ENCODE data around the gene QKI. TPM values are rescaled to one million over a fixed set of nuclear protein-coding genes. Genes with fewer than 3 reads are reported as not detected.

QKI gene
- total RNA-seq, 1 donor from 2014 or later, result 247 TPM

GRCh38 chr6:163418311-163419029 is 4.0 kb downstream of the QKI start:
- H3K27me3 ChIP-seq (ENCODE audit: low read depth), result no peaks in the 10 kb centered on the region
- TF ChIP-seq CTCF (IDR thresholded peaks at IDR 0.05), result no peak
- peaks cover 58% of the 10 kb centered on the region for H3K4me1 ChIP-seq
- no peaks in the 10 kb centered on the region for H3K9me3 ChIP-seq
- no peak for DNase-seq
- no peak for ATAC-seq
- H3K36me3 ChIP-seq, result no peaks in the 10 kb centered on the region
- H3K27ac ChIP-seq, result peak overlapping the region; percentile 98
- peak overlapping the region; percentile 70 for H3K4me3 ChIP-seq
- intact Hi-C loops (cut with DNase I), result no loop called here

GRCh38 chr6:163419413-163420288 is 5.1 kb downstream of the QKI start:
- H3K27ac ChIP-seq, result peak overlapping the region; percentile 98
- DNase-seq, result no peak
- peaks cover 67% of the 10 kb centered on the region for H3K4me1 ChIP-seq
- TF ChIP-seq CTCF (IDR thresholded peaks at IDR 0.05), result no peak
- no peaks in the 10 kb centered on the region for H3K27me3 ChIP-seq (ENCODE audit: low read depth)
- H3K36me3 ChIP-seq, result no peaks in the 10 kb centered on the region
- H3K4me3 ChIP-seq, result peak overlapping the region; percentile 70
- intact Hi-C loops (cut with DNase I), result loop anchor here (10.0 kb wide), 1 partner anchor 535 kb away; no protein-coding TSS in a partner anchor
- ATAC-seq, result no peak
- no peaks in the 10 kb centered on the region for H3K9me3 ChIP-seq

- no peak for TF ChIP-seq CTCF (IDR thresholded peaks at IDR 0.05)
- Histone ChIP-seq H3K4me3 (peak overlapping the region; percentile 70), H3K27ac (peak overlapping the region; percentile 32), H3K27me3 (ENCODE audit: low read depth) (no peaks in the 10 kb centered on the region), H3K9me3 (no peaks in the 10 kb centered on the region), H3K36me3 (no peaks in the 10 kb centered on the region), H3K4me1 (peaks cover 70% of the 10 kb centered on the region)
- ATAC-seq (no peak), DNase-seq (no peak)
- intact Hi-C loops (cut with DNase I), result loop anchor here (10.0 kb wide), 1 partner anchor 535 kb away; no protein-coding TSS in a partner anchor
These were observed 5.7 kb downstream of the QKI start for GRCh38 chr6:163420289-163420614.

- Histone ChIP-seq H3K4me3 (no peak overlapping the region), H3K36me3 (no peaks in the 10 kb centered on the region), H3K27ac (no peak overlapping the region), H3K4me1 (peaks cover 92% of the 10 kb centered on the region), H3K27me3 (ENCODE audit: low read depth) (no peaks in the 10 kb centered on the region), H3K9me3 (no peaks in the 10 kb centered on the region)
- intact Hi-C loops (cut with DNase I), result loop anchor here (10.0 kb wide), 1 partner anchor 532 kb away; no protein-coding TSS in a partner anchor
- no peak for TF ChIP-seq CTCF (IDR thresholded peaks at IDR 0.05)
- ATAC-seq (no peak), DNase-seq (no peak)
These were observed 8.0 kb downstream of the QKI start for GRCh38 chr6:163422550-163422949.

GRCh38 chr6:163423696-163424095 is 9.2 kb downstream of the QKI start:
- H3K36me3 ChIP-seq, result no peaks in the 10 kb centered on the region
- H3K4me3 ChIP-seq, result no peak overlapping the region
- no peak for DNase-seq
- TF ChIP-seq CTCF (IDR thresholded peaks at IDR 0.05), result no peak
- peak overlapping the region; percentile 14 for H3K27ac ChIP-seq
- no peak for ATAC-seq
- H3K27me3 ChIP-seq (ENCODE audit: low read depth), result no peaks in the 10 kb centered on the region
- intact Hi-C loops (cut with DNase I), result loop anchor here (10.0 kb wide), 1 partner anchor 531 kb away; no protein-coding TSS in a partner anchor
- no peaks in the 10 kb centered on the region for H3K9me3 ChIP-seq
- H3K4me1 ChIP-seq, result peaks cover 92% of the 10 kb centered on the region
